Measurements from ENCODE around the gene PPDPF.

PPDPF gene

DNA sequence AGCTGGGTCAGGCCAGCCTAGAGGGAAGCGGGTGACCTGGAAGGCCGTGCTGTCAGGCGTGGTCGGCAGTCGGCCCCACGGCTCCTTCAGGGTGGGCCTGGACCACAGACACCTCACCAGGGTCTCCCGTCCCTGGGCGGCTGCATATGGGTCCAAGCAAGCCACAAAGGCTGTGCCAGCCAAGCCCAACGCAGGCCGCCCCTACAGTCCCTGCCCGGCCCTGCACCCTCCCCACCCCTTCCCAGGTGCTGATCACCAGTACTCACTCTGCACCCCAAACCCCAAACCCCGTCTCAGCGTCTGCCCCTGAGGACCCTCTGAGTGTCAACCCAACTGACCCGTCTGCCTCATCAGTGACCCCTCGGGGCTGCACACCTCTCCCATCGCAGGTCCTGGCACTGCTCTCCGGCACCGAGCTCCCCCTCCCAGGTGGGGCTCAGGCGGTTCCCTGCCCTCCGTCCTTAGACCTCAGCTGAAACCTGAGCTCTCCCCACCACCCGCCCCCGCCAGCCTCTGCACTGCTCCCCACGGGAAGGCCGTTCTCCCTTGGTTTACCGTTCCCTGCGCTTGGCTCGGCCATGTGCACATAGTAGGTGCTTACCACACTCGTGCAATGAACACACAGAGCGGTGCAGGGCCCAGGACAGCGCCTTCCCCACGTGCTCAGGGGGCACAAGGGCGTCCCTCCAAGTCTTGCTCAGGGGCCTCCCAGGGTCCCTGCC is 1.5 kb upstream of the PPDPF start:
- Histone ChIP-seq H3K4me3 (ENCODE audit: low read length) (peak overlapping the region; percentile 91), H3K4me1 (ENCODE audit: control insufficient read depth, insufficient read depth, low read length) (peaks cover 17% of the 10 kb centered on the region), H3K27me3 (replicated peaks; ENCODE audit: control insufficient read depth, insufficient read depth, low read length) (no peaks in the 10 kb centered on the region), H3K9me3 (ENCODE audit: control insufficient read depth, low read length) (peaks cover 3% of the 10 kb centered on the region), H3K9ac (ENCODE audit: low read length) (no peak overlapping the region), H3K36me3 (ENCODE audit: control insufficient read depth, insufficient read depth, low read length, severe bottlenecking) (peaks cover 10% of the 10 kb centered on the region)
- no peak for DNase-seq (ENCODE audit: low read depth)

DNA sequence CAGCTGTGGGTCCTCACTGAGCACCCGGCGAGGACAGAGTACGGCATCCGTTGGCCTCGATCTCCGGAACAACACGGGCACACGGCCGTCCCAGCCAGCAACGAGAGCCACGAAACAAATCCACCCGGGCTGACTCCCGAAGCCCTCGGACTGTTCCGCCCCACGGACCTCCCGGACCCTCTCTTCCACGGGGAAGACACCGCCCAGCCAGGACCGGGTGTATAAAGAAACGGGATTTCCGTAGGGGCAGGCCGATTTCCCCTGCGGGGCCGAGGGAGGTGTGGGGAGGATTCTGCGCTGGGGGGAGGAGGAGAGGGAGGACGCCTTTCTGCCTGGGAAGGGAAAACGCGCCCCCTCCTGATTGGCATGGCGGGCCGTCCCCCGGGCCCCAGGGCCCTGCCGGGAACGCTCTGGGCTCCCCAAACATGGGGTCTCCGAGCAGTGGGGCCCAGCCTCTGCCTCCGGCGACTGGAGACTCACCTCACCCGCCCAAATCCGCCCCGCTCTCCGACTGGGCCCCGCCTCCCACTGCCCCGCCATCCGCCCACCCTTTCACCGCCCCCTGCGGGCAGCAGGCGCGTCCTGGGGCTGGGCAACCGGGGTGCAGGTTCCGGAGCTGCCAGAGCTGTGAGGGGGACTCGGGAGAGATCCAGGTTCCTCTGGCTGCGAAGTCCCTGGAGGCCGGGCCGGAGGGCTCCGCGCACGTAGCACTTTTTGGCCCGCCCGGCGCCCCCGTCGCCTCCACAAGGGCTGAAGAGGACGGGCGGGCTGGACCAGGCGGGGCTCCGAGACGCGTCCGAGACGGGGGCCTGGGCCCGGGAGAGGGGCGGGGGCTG is 679 bp upstream of the PPDPF start:
- Histone ChIP-seq H3K4me3 (ENCODE audit: low read length) (peak overlapping the region; percentile 91), H3K27me3 (replicated peaks; ENCODE audit: control insufficient read depth, insufficient read depth, low read length) (no peaks in the 10 kb centered on the region), H3K36me3 (ENCODE audit: control insufficient read depth, insufficient read depth, low read length, severe bottlenecking) (peaks cover 10% of the 10 kb centered on the region), H3K4me1 (ENCODE audit: control insufficient read depth, insufficient read depth, low read length) (peaks cover 17% of the 10 kb centered on the region), H3K9me3 (ENCODE audit: control insufficient read depth, low read length) (peaks cover 3% of the 10 kb centered on the region), H3K9ac (ENCODE audit: low read length) (peak overlapping the region; percentile 74)
- peak; percentile 82 for DNase-seq (ENCODE audit: low read depth)

- Histone ChIP-seq H3K9me3 (ENCODE audit: control insufficient read depth, low read length) (peaks cover 3% of the 10 kb centered on the region), H3K4me3 (ENCODE audit: low read length) (peak overlapping the region; percentile 91), H3K4me1 (ENCODE audit: control insufficient read depth, insufficient read depth, low read length) (peaks cover 17% of the 10 kb centered on the region), H3K27me3 (replicated peaks; ENCODE audit: control insufficient read depth, insufficient read depth, low read length) (no peaks in the 10 kb centered on the region), H3K36me3 (ENCODE audit: control insufficient read depth, insufficient read depth, low read length, severe bottlenecking) (peaks cover 10% of the 10 kb centered on the region), H3K9ac (ENCODE audit: low read length) (peak overlapping the region; percentile 89)
- DNase-seq (ENCODE audit: low read depth), result peak; percentile 82
Measured at GRCh38 chr20:63520934-63521601, 503 bp downstream of the PPDPF start.

DNA sequence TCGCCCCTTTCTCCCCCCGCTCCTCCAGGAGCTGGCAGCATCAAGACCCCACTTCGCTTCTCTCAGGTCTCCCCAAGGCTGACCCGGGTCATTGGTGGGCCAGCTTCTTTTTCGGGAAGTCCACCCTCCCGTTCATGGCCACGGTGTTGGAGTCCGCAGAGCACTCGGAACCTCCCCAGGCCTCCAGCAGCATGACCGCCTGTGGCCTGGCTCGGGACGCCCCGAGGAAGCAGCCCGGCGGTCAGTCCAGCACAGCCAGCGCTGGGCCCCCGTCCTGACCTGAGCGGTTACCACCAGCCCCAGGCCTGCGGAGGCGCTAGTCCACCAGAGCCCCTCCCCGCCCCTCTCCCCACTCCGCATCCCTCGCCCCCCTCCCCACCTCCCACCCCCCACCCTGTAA is 1.0 kb downstream of the PPDPF start:
- peaks cover 10% of the 10 kb centered on the region for H3K36me3 ChIP-seq (ENCODE audit: control insufficient read depth, insufficient read depth, low read length, severe bottlenecking)
- peak; percentile 37 for DNase-seq (ENCODE audit: low read depth)
- no peaks in the 10 kb centered on the region for H3K27me3 ChIP-seq (replicated peaks; ENCODE audit: control insufficient read depth, insufficient read depth, low read length)
- H3K9ac ChIP-seq (ENCODE audit: low read length), result peak overlapping the region; percentile 89
- peak overlapping the region; percentile 91 for H3K4me3 ChIP-seq (ENCODE audit: low read length)
- H3K9me3 ChIP-seq (ENCODE audit: control insufficient read depth, low read length), result peaks cover 3% of the 10 kb centered on the region
- peaks cover 17% of the 10 kb centered on the region for H3K4me1 ChIP-seq (ENCODE audit: control insufficient read depth, insufficient read depth, low read length)

DNA sequence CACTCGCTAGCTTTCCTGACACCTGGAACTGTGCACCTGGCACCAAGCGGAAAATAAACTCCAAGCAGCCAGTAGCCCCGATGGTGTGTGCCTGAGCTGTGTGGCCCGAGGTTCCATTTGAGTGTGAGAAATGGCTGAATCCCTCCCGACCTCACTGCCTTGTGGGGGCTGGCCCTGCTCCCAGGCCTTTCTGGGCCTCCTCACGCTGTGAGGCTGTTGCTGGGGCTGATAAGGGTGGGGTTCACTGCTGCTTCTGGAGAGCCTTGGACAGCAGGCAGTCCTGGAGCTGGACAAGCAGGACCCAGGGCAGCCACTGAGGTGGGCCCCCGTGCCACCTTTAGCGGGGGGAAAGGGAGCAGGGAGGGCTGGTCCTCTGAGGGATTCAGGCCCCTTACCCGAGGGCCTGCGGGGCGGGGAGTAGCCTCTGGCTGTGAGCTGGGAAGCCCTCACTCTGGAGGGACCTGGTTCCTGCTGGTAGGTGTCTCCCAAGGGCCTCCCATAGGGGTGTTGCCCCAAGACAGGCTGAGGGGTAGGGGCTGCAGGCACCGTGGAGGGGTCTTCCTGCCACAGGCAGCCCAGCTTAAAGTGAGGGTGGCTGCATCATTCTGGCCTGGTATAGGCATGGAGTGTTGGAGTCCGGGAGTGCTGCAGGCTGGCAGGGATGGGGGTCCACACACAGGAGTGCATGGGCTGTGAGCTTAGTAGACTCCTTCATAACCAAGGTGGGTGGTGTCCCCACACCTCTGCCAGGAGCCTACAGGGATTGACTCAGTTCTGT is 1.7 kb downstream of the PPDPF start:
- no peak for DNase-seq (ENCODE audit: low read depth)
- Histone ChIP-seq H3K4me1 (ENCODE audit: control insufficient read depth, insufficient read depth, low read length) (peaks cover 17% of the 10 kb centered on the region), H3K36me3 (ENCODE audit: control insufficient read depth, insufficient read depth, low read length, severe bottlenecking) (peaks cover 10% of the 10 kb centered on the region), H3K27me3 (replicated peaks; ENCODE audit: control insufficient read depth, insufficient read depth, low read length) (no peaks in the 10 kb centered on the region), H3K4me3 (ENCODE audit: low read length) (peak overlapping the region; percentile 67), H3K9ac (ENCODE audit: low read length) (peak overlapping the region; percentile 63), H3K9me3 (ENCODE audit: control insufficient read depth, low read length) (peaks cover 3% of the 10 kb centered on the region)

GRCh38 chr20:63522981-63523611 is 2.5 kb downstream of the PPDPF start:
- DNase-seq (ENCODE audit: low read depth), result no peak
- no peak overlapping the region for H3K4me3 ChIP-seq (ENCODE audit: low read length)
- peaks cover 3% of the 10 kb centered on the region for H3K9me3 ChIP-seq (ENCODE audit: control insufficient read depth, low read length)
- H3K4me1 ChIP-seq (ENCODE audit: control insufficient read depth, insufficient read depth, low read length), result peaks cover 17% of the 10 kb centered on the region
- H3K9ac ChIP-seq (ENCODE audit: low read length), result no peak overlapping the region
- peaks cover 10% of the 10 kb centered on the region for H3K36me3 ChIP-seq (ENCODE audit: control insufficient read depth, insufficient read depth, low read length, severe bottlenecking)
- H3K27me3 ChIP-seq (replicated peaks; ENCODE audit: control insufficient read depth, insufficient read depth, low read length), result no peaks in the 10 kb centered on the region

GRCh38 chr20:63525185-63525584 is 4.6 kb downstream of the PPDPF start:
- DNase-seq (ENCODE audit: low read depth), result no peak
- H3K9ac ChIP-seq (ENCODE audit: low read length), result no peak overlapping the region

DNA sequence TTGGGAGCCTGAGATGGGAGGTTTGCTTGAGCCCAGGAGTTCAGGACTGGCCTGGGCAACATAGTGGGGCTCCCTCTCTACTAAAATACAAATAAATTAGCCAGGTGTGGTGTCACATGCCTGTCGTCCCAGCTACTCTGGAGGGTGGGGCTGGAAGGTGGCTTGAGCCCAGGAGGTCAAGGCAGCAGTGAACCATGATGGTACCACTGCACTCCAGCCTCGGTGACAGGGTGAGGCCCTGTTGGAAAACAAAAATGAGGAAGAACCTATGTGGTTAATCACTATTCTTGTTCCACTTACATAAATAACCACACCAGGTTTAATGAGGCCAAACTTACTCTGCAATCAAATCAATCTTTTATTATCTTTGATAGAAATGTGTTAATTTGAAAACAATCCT is 5.4 kb downstream of the PPDPF start:
- Histone ChIP-seq H3K9ac (ENCODE audit: low read length) (no peak overlapping the region), H3K9me3 (ENCODE audit: control insufficient read depth, low read length) (peaks cover 3% of the 10 kb centered on the region), H3K27me3 (replicated peaks; ENCODE audit: control insufficient read depth, insufficient read depth, low read length) (peaks cover 4% of the 10 kb centered on the region), H3K4me3 (ENCODE audit: low read length) (no peak overlapping the region), H3K4me1 (ENCODE audit: control insufficient read depth, insufficient read depth, low read length) (peaks cover 11% of the 10 kb centered on the region), H3K36me3 (ENCODE audit: control insufficient read depth, insufficient read depth, low read length, severe bottlenecking) (peaks cover 10% of the 10 kb centered on the region)
- no peak for DNase-seq (ENCODE audit: low read depth)

More at GRCh38 chr20:63525185-63525584, 4.6 kb downstream of the PPDPF start:
- peaks cover 10% of the 10 kb centered on the region for H3K36me3 ChIP-seq (ENCODE audit: control insufficient read depth, insufficient read depth, low read length, severe bottlenecking)
- H3K9me3 ChIP-seq (ENCODE audit: control insufficient read depth, low read length), result peaks cover 3% of the 10 kb centered on the region
- no peak overlapping the region for H3K4me3 ChIP-seq (ENCODE audit: low read length)
- peaks cover 4% of the 10 kb centered on the region for H3K27me3 ChIP-seq (replicated peaks; ENCODE audit: control insufficient read depth, insufficient read depth, low read length)
- peaks cover 11% of the 10 kb centered on the region for H3K4me1 ChIP-seq (ENCODE audit: control insufficient read depth, insufficient read depth, low read length)

GRCh38 chr20:63527184-63527583 is 6.6 kb downstream of the PPDPF start:
- Histone ChIP-seq H3K4me3 (ENCODE audit: low read length) (no peak overlapping the region), H3K36me3 (ENCODE audit: control insufficient read depth, insufficient read depth, low read length, severe bottlenecking) (peaks cover 8% of the 10 kb centered on the region), H3K27me3 (replicated peaks; ENCODE audit: control insufficient read depth, insufficient read depth, low read length) (peaks cover 11% of the 10 kb centered on the region), H3K9me3 (ENCODE audit: control insufficient read depth, low read length) (peaks cover 3% of the 10 kb centered on the region), H3K4me1 (ENCODE audit: control insufficient read depth, insufficient read depth, low read length) (peaks cover 5% of the 10 kb centered on the region), H3K9ac (ENCODE audit: low read length) (no peak overlapping the region)
- DNase-seq (ENCODE audit: low read depth), result no peak

GRCh38 chr20:63529180-63529860 is 8.8 kb downstream of the PPDPF start:
- Histone ChIP-seq H3K27me3 (replicated peaks; ENCODE audit: control insufficient read depth, insufficient read depth, low read length) (peaks cover 20% of the 10 kb centered on the region), H3K36me3 (ENCODE audit: control insufficient read depth, insufficient read depth, low read length, severe bottlenecking) (no peaks in the 10 kb centered on the region), H3K9ac (ENCODE audit: low read length) (no peak overlapping the region), H3K4me1 (ENCODE audit: control insufficient read depth, insufficient read depth, low read length) (no peaks in the 10 kb centered on the region), H3K4me3 (ENCODE audit: low read length) (no peak overlapping the region), H3K9me3 (ENCODE audit: control insufficient read depth, low read length) (no peaks in the 10 kb centered on the region)
- DNase-seq (ENCODE audit: low read depth), result no peak
